Neural cell (in vitro differentiated cells): Measurements from ENCODE around the gene TPSD1. TPM values are rescaled to one million over a fixed set of nuclear protein-coding genes. Genes with fewer than 3 reads are reported as not detected.
"Not testable (repeated sequence)": the region's sequence is repeated elsewhere in the genome, so short reads cannot be mapped to it uniquely, and the experiment has no call there.

Source experiments
- H2AFZ ChIP-seq: fragments of 200-600, 300-800 bp; sonication (generic), shearing (Covaris generic); 2 replicates; pipeline ENCODE4 v1.6.0; 2014; ENCODE audit warnings: low read depth, mild to moderate bottlenecking, antibody characterized with exemption, low read length, moderate library complexity
- H3F3A ChIP-seq: fragments of 200-600 bp; shearing (Covaris generic); 2 replicates; pipeline ENCODE4 v1.6.1; 2016; ENCODE audit warnings: mild to moderate bottlenecking, moderate library complexity, mixed read lengths, antibody characterized with exemption, low read length; ENCODE audit not compliant: insufficient read depth, poor library complexity, severe bottlenecking
- H3K27ac ChIP-seq: fragments of 200-600, 300-800 bp; sonication (generic), shearing (Covaris generic); 2 replicates; pipeline ENCODE4 v1.5.1; 2014; ENCODE audit warnings: mild to moderate bottlenecking, low read length, moderate library complexity
- H3K27me3 ChIP-seq: fragments of 300-800, 200-600 bp; sonication (generic), shearing (Covaris generic); 2 replicates; pipeline ENCODE4 v1.6.0; 2014; ENCODE audit warnings: mild to moderate bottlenecking, low read depth, low read length, moderate library complexity; ENCODE audit not compliant: insufficient read depth
- H3K36me3 ChIP-seq: fragments of 300-800, 200-600 bp; sonication (generic), shearing (Covaris generic); 2 replicates; pipeline ENCODE4 v1.5.1; 2014; ENCODE audit warnings: mild to moderate bottlenecking, antibody characterized with exemption, low read length, moderate library complexity; ENCODE audit not compliant: insufficient read depth
- H3K4me2 ChIP-seq: fragments of 300-800, 200-600 bp; sonication (generic), shearing (Covaris generic); 2 replicates; pipeline ENCODE4 v1.6.0; 2014; ENCODE audit warnings: mild to moderate bottlenecking, low read length
- H3K4me3 ChIP-seq: fragments of 300-800, 200-600 bp; sonication (generic), shearing (Covaris generic); 2 replicates; pipeline ENCODE4 v1.5.1; 2014; ENCODE audit warnings: mild to moderate bottlenecking, low read length, moderate library complexity
- H3K79me2 ChIP-seq: fragments of 200-600 bp; shearing (Covaris generic); replicated peaks from 2 replicates; pipeline ENCODE4 v1.6.0; 2014; ENCODE audit warnings: mild to moderate bottlenecking, low read length, moderate library complexity; ENCODE audit not compliant: insufficient read depth
- H3K9ac ChIP-seq: fragments of 300-800, 200-600 bp; sonication (generic), shearing (Covaris generic); 2 replicates; pipeline ENCODE4 v1.6.1; 2016; ENCODE audit warnings: mild to moderate bottlenecking, low read length, mixed read lengths
- H3K9me2 ChIP-seq: fragments of 200-600 bp; shearing (Covaris generic); 2 replicates; pipeline ENCODE4 v1.6.1; 2016; ENCODE audit warnings: mild to moderate bottlenecking, low read length, mixed read lengths; ENCODE audit not compliant: insufficient read depth
- H3K9me3 ChIP-seq: fragments of 200-600, 300-800 bp; sonication (generic), shearing (Covaris generic); 2 replicates; pipeline ENCODE4 v1.6.1; 2016; ENCODE audit warnings: mild to moderate bottlenecking, mixed run types, low read length, moderate library complexity, mixed read lengths
- H4K20me1 ChIP-seq: fragments of 200-600 bp; shearing (Covaris generic); 2 replicates; pipeline ENCODE4 v1.6.1; 2016; ENCODE audit warnings: mild to moderate bottlenecking, mixed run types; ENCODE audit not compliant: insufficient read depth
- EP300 ChIP-seq: fragments of 450-650 bp; conservative IDR thresholded peaks from 2 replicates; pipeline ENCODE4 v1.6.1; 2014; ENCODE audit warnings: antibody characterized with exemption, mild to moderate bottlenecking, moderate library complexity; ENCODE audit not compliant: poor library complexity, severe bottlenecking
- EZH2 ChIP-seq: fragments of 200-600, 300-800 bp; shearing (Covaris generic), sonication (generic); IDR thresholded peaks from 2 replicates; pipeline ENCODE4 v1.6.1; 2014; ENCODE audit warnings: antibody characterized with exemption, low read length, borderline replicate concordance, mild to moderate bottlenecking; ENCODE audit not compliant: insufficient read depth, poor library complexity, severe bottlenecking
- MXI1 ChIP-seq: fragments of 450-650 bp; conservative IDR thresholded peaks from 2 replicates; pipeline ENCODE4 v1.6.1; 2014; ENCODE audit warnings: antibody characterized with exemption, mild to moderate bottlenecking; ENCODE audit not compliant: poor library complexity, severe bottlenecking
- POLR2AphosphoS5 ChIP-seq: IDR thresholded peaks from 2 replicates; pipeline ENCODE4 v1.6.1; 2012
- RAD21 ChIP-seq: fragments of 450-650 bp; conservative IDR thresholded peaks from 2 replicates; pipeline ENCODE4 v1.6.1; 2014; ENCODE audit warnings: antibody characterized with exemption, mild to moderate bottlenecking, moderate library complexity
- SMC3 ChIP-seq: fragments of 450-650 bp; conservative IDR thresholded peaks from 2 replicates; pipeline ENCODE4 v1.6.1; 2014; ENCODE audit warnings: antibody characterized with exemption, mild to moderate bottlenecking, moderate library complexity; ENCODE audit not compliant: poor library complexity
- TAF1 ChIP-seq: IDR thresholded peaks from 2 replicates; pipeline ENCODE4 v1.6.1; 2012; ENCODE audit warnings: low read depth
- polyA plus RNA-seq: library from polyadenylated mRNA; depleted of rRNA; stranded (reverse); fragments of >200 nt; gene quantifications from 2 replicates; pipeline ENCODE4 v1.2.3, GENCODE V29; 2014
- TF ChIP-seq, protein P1 (sequence below): fragments of 450-650 bp; IDR thresholded peaks from 2 replicates; pipeline ENCODE4 v1.5.1; 2014; ENCODE audit warnings: antibody characterized with exemption, mild to moderate bottlenecking, moderate library complexity; ENCODE audit not compliant: poor library complexity, severe bottlenecking
- TF ChIP-seq, protein P2 (sequence below): IDR thresholded peaks from 2 replicates; pipeline ENCODE4 v1.6.1; 2012; ENCODE audit warnings: borderline replicate concordance

Gene TPSD1
- polyA plus RNA-seq, 1 donor from 2014 or later: not detected

DNA sequence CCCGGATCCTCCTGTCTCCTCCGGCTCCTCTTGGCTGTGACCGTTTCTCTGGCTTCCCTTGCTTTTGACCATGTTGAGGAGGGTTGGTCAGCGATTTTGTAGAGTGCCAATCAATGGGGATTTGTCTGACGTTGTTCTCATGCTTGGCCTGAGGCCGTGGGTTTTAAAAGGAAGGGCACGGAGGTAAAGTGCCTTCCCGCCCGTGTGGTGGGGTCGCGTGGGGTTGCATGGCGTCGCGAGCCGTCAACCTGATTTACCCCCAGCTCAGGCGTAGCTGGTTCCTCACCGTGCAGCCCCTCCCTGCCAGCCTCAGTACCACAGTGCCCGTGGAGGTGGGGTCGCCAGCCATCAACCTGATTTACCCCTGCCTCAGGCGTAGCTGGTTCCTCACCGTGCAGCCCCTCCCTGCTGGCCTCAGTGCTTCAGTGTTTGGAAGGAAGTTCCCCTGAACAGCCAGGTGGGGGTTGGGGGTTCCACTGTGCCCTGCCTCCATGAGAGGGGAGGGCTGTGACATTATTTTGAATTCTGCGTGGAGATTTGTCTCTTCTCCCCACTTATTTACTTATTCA lies 10.3 kb upstream of the TPSD1 start:
- Histone ChIP-seq H3K4me3 (no peak overlapping the region), H3K9me2 (no peaks in the 10 kb centered on the region), H4K20me1 (no peaks in the 10 kb centered on the region), H3K4me2 (no peak overlapping the region), H3K36me3 (no peaks in the 10 kb centered on the region), H3K27me3 (no peaks in the 10 kb centered on the region), H3K79me2 (no peaks in the 10 kb centered on the region), H3K9ac (no peak overlapping the region), H2AFZ (no peak overlapping the region), H3F3A (no peaks in the 10 kb centered on the region), H3K9me3 (no peaks in the 10 kb centered on the region), H3K27ac (no peak overlapping the region)
- TF ChIP-seq TAF1 (no peak), SMC3 (no peak), MXI1 (no peak), EZH2 (no peak), EP300 (no peak), RAD21 (no peak), POLR2AphosphoS5 (no peak)
- TF ChIP-seq, protein P1, sequence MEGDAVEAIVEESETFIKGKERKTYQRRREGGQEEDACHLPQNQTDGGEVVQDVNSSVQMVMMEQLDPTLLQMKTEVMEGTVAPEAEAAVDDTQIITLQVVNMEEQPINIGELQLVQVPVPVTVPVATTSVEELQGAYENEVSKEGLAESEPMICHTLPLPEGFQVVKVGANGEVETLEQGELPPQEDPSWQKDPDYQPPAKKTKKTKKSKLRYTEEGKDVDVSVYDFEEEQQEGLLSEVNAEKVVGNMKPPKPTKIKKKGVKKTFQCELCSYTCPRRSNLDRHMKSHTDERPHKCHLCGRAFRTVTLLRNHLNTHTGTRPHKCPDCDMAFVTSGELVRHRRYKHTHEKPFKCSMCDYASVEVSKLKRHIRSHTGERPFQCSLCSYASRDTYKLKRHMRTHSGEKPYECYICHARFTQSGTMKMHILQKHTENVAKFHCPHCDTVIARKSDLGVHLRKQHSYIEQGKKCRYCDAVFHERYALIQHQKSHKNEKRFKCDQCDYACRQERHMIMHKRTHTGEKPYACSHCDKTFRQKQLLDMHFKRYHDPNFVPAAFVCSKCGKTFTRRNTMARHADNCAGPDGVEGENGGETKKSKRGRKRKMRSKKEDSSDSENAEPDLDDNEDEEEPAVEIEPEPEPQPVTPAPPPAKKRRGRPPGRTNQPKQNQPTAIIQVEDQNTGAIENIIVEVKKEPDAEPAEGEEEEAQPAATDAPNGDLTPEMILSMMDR: no peak
- TF ChIP-seq, protein P2, sequence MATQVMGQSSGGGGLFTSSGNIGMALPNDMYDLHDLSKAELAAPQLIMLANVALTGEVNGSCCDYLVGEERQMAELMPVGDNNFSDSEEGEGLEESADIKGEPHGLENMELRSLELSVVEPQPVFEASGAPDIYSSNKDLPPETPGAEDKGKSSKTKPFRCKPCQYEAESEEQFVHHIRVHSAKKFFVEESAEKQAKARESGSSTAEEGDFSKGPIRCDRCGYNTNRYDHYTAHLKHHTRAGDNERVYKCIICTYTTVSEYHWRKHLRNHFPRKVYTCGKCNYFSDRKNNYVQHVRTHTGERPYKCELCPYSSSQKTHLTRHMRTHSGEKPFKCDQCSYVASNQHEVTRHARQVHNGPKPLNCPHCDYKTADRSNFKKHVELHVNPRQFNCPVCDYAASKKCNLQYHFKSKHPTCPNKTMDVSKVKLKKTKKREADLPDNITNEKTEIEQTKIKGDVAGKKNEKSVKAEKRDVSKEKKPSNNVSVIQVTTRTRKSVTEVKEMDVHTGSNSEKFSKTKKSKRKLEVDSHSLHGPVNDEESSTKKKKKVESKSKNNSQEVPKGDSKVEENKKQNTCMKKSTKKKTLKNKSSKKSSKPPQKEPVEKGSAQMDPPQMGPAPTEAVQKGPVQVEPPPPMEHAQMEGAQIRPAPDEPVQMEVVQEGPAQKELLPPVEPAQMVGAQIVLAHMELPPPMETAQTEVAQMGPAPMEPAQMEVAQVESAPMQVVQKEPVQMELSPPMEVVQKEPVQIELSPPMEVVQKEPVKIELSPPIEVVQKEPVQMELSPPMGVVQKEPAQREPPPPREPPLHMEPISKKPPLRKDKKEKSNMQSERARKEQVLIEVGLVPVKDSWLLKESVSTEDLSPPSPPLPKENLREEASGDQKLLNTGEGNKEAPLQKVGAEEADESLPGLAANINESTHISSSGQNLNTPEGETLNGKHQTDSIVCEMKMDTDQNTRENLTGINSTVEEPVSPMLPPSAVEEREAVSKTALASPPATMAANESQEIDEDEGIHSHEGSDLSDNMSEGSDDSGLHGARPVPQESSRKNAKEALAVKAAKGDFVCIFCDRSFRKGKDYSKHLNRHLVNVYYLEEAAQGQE: no peak

DNA sequence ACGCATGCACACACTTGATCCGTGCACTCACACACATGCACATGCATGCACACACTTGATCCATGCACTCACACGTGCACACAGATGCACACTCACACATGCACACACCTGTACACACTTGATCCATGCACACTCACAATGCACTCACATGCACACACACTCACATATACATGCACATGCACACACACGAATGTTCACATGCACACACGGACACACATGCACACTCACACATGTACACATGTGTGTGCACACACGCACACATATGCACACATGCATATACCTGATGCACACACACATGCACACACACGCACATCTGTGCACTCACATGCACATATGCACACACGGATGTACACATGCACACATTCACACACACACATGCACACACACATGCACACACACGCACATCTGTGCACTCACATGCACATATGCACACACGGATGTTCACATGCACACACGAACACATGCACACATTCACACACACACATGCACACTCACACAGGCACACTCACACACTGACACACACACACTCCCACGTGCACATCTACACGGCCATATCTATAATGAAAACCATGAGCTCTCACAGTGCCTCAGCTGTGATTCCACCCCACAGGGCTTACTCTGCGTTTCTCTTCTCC lies 7.8 kb upstream of the TPSD1 start:
- not testable (repeated sequence) for H3K27me3 ChIP-seq, H3K9ac ChIP-seq, H3K36me3 ChIP-seq, H2AFZ ChIP-seq, H4K20me1 ChIP-seq, H3K27ac ChIP-seq, H3K4me2 ChIP-seq, H3K4me3 ChIP-seq, H3F3A ChIP-seq, H3K9me2 ChIP-seq, H3K79me2 ChIP-seq, H3K9me3 ChIP-seq

DNA sequence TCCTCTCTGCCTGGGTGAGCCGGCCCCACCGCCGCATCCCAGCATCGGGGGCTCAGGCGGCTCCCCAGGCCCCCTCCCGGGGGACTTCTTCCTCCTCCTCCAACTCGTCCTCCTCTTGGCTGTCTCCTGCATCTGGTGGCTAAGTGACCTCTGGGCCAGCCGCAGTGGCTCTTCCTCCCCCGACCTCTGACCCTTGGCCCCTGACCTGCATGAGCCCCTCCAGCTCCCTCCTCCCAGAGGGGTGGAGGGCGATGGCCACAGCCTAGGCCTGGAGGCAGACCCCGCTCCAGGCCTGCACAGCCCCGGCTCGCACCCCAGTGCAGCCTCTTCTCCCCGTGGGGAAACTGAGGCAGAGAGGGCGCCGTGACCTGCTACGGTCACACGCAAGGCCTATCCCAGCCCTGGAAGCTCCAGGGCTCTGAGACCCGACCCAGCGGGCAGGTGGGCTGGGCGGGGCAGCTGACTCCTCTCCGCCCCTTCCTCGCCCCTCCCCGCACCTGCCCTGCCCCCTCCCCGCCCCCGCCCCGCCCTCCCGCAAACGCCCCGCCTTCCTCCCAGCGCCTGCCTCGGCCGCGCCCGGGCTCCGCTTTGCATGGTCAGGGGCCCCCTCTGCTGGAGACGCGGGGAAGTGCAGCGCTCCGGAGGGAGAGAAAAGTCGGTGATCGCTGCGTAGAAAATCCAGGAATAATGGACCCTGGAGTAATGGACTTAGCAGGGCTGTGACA lies 6.7 kb upstream of the TPSD1 start:
- not testable (repeated sequence) for H3K4me3 ChIP-seq, H3K9me2 ChIP-seq, H3K9me3 ChIP-seq, H3K4me2 ChIP-seq, H3K36me3 ChIP-seq, H3K79me2 ChIP-seq, H3K9ac ChIP-seq, H3F3A ChIP-seq, H2AFZ ChIP-seq, H4K20me1 ChIP-seq, H3K27ac ChIP-seq, H3K27me3 ChIP-seq

DNA sequence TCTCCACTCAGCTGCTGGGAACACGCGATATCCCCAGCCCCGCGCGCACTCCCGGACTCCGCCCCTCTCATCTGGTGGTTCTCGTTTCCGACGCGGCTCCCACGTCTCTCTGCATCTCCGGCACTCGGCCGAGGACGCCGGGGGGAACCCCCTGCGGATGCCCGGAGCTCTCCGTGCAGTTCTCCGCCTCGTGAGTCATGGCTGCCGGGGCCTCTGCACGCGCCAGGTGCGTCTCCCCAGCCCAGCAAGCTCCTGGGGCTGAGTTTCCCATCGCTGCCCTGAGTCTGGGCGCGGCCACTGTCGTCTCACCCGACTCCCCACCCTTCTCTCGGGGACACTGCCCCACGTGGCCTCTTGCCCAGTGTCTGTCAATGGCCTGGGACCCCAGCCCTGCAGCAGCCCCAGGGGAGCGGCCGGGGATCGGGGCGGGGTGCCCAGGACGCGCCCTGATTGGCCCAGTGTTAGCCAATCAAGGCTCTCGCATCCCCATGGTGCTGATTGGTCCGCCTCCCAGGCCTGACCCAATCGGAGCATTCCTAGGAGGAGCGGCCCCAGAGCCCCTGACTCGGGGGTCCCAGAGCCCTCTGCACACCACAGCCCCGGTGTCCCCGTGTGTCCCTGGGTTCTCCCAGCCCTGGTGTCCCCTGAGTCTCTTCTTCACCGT lies 2.0 kb upstream of the TPSD1 start:
- not testable (repeated sequence) for H3K9me3 ChIP-seq, H3K27ac ChIP-seq, H3F3A ChIP-seq, H2AFZ ChIP-seq, H3K9ac ChIP-seq, H3K79me2 ChIP-seq, H4K20me1 ChIP-seq, H3K36me3 ChIP-seq, H3K4me3 ChIP-seq, H3K4me2 ChIP-seq, H3K27me3 ChIP-seq, H3K9me2 ChIP-seq
